Keratinocyte (primary cell): ENCODE results near the gene SH3PXD2B.

Experiments used
- CTCF ChIP-seq, 3 experiments: IDR thresholded peaks in 1 of 3; conservative IDR thresholded peaks in 1 of 3; optimal IDR thresholded peaks in 1 of 3; 2 replicates in 2 of 3; 3 replicates in 1 of 3; pipeline versions ENCODE3 to v1.5.1; 2011; ENCODE audit warnings: low read length in 3 of 3, mild to moderate bottlenecking in 3 of 3, moderate library complexity in 2 of 3, control low read depth in 1 of 3, inconsistent platforms in 1 of 3; ENCODE audit not compliant: insufficient read depth in 2 of 3; ENCODE audit errors: extremely low read depth in 1 of 3
- EZH2 ChIP-seq: IDR thresholded peaks from one replicate; pipeline ENCODE4 v1.6.1; 2012; ENCODE audit warnings: inconsistent platforms, mild to moderate bottlenecking, low read length, moderate library complexity

- TF ChIP-seq CTCF (optimal IDR thresholded peaks at IDR 0.05 in 1 of 3, IDR thresholded peaks at IDR 0.05 in 1 of 3, conservative IDR thresholded peaks at IDR 0.05 in 1 of 3; ENCODE audit: extremely low read depth in 1 of 3, insufficient read depth in 2 of 3, low read length in 3 of 3) (no peak), EZH2 (no peak)
Measured at GRCh38 chr5:172488221-172488620, 33.9 kb upstream of the SH3PXD2B start.
